ENCODE results near the gene SOX6.

Gene SOX6

GRCh38 chr11:16240687-16241086 is 115.7 kb downstream of the SOX6 start:
- no peaks in the 10 kb centered on the region for H3K79me2 ChIP-seq (ENCODE audit: insufficient read depth, low read depth)
- H3K9ac ChIP-seq = no peak overlapping the region
- H3K27ac ChIP-seq = no peak overlapping the region
- H3K36me3 ChIP-seq (ENCODE audit: insufficient read depth) = no peaks in the 10 kb centered on the region; the same call in 1 of the 2 replicates
- no peak overlapping the region for H3K4me3 ChIP-seq (IDR thresholded peaks at IDR 0.05; ENCODE audit: insufficient read depth, low read depth, low read length)
- no peak overlapping the region for H3K4me2 ChIP-seq
- no peaks in the 10 kb centered on the region for H3K4me1 ChIP-seq (ENCODE audit: low read depth, poor library complexity, severe bottlenecking)
- no peak overlapping the region for H2AFZ ChIP-seq (ENCODE audit: low read depth)
- TF ChIP-seq CTCF (conservative IDR thresholded peaks at IDR 0.05; ENCODE audit: low read depth, low read length) = no peak
- H3K27me3 ChIP-seq (ENCODE audit: insufficient read depth, low read depth) = no peaks in the 10 kb centered on the region
- no peaks in the 10 kb centered on the region for H4K20me1 ChIP-seq (ENCODE audit: insufficient read depth)

GRCh38 chr11:16239141-16240105 is 116.9 kb downstream of the SOX6 start:
- no peak overlapping the region for H3K4me3 ChIP-seq (IDR thresholded peaks at IDR 0.05; ENCODE audit: insufficient read depth, low read depth, low read length)
- no peaks in the 10 kb centered on the region for H3K36me3 ChIP-seq (ENCODE audit: insufficient read depth)
- no peaks in the 10 kb centered on the region for H3K27me3 ChIP-seq (ENCODE audit: insufficient read depth, low read depth)
- no peaks in the 10 kb centered on the region for H3K79me2 ChIP-seq (ENCODE audit: insufficient read depth, low read depth)
- no peak for TF ChIP-seq CTCF (conservative IDR thresholded peaks at IDR 0.05; ENCODE audit: low read depth, low read length)
- no peak overlapping the region for H3K9ac ChIP-seq
- no peak overlapping the region for H3K4me2 ChIP-seq
- H3K4me1 ChIP-seq (ENCODE audit: low read depth, poor library complexity, severe bottlenecking) = no peaks in the 10 kb centered on the region
- H2AFZ ChIP-seq (ENCODE audit: low read depth) = no peak overlapping the region
- H3K27ac ChIP-seq = no peak overlapping the region
- H4K20me1 ChIP-seq (ENCODE audit: insufficient read depth) = no peaks in the 10 kb centered on the region

GRCh38 chr11:16226245-16226644 is 130.1 kb downstream of the SOX6 start:
- no peak overlapping the region for H2AFZ ChIP-seq (ENCODE audit: low read depth)
- TF ChIP-seq CTCF (conservative IDR thresholded peaks at IDR 0.05; ENCODE audit: low read depth, low read length) = no peak
- H3K27ac ChIP-seq = no peak overlapping the region
- no peaks in the 10 kb centered on the region for H3K4me1 ChIP-seq (ENCODE audit: low read depth, poor library complexity, severe bottlenecking)
- H3K27me3 ChIP-seq (ENCODE audit: insufficient read depth, low read depth) = no peaks in the 10 kb centered on the region
- no peaks in the 10 kb centered on the region for H4K20me1 ChIP-seq (ENCODE audit: insufficient read depth)
- no peak overlapping the region for H3K4me2 ChIP-seq
- H3K4me3 ChIP-seq (IDR thresholded peaks at IDR 0.05; ENCODE audit: insufficient read depth, low read depth, low read length) = no peak overlapping the region
- H3K79me2 ChIP-seq (ENCODE audit: insufficient read depth, low read depth) = no peaks in the 10 kb centered on the region
- no peaks in the 10 kb centered on the region for H3K36me3 ChIP-seq (ENCODE audit: insufficient read depth)
- H3K9ac ChIP-seq = no peak overlapping the region

- Histone ChIP-seq H2AFZ (ENCODE audit: low read depth) (no peak overlapping the region), H3K9ac (no peak overlapping the region), H3K36me3 (ENCODE audit: insufficient read depth) (no peaks in the 10 kb centered on the region), H3K27me3 (ENCODE audit: insufficient read depth, low read depth) (no peaks in the 10 kb centered on the region), H4K20me1 (ENCODE audit: insufficient read depth) (no peaks in the 10 kb centered on the region), H3K4me1 (ENCODE audit: low read depth, poor library complexity, severe bottlenecking) (no peaks in the 10 kb centered on the region), H3K27ac (no peak overlapping the region), H3K79me2 (ENCODE audit: insufficient read depth, low read depth) (no peaks in the 10 kb centered on the region), H3K4me2 (no peak overlapping the region), H3K4me3 (IDR thresholded peaks at IDR 0.05; ENCODE audit: insufficient read depth, low read depth, low read length) (no peak overlapping the region)
- TF ChIP-seq CTCF (conservative IDR thresholded peaks at IDR 0.05; ENCODE audit: low read depth, low read length) = no peak
Observed at GRCh38 chr11:16225623-16226022, 130.7 kb downstream of the SOX6 start.
